ENCODE results near the gene EFHC2.

Gene EFHC2

GRCh38 chrX:44343412-44344141 is at the start of gene EFHC2:
Gene EFHC2, minus strand, starts transcription at chrX:44343672. Its CDS starts 84 bp downstream, at chrX:44343588.
- peak; percentile 33 for DNase-seq (ENCODE audit: low read depth)

- no peak for DNase-seq (ENCODE audit: low read depth)
Measured at GRCh38 chrX:44392767-44393166, 49.3 kb upstream of the EFHC2 start.

- no peak for DNase-seq (ENCODE audit: low read depth)
Measured at GRCh38 chrX:44384688-44385338, 41.3 kb upstream of the EFHC2 start.

- no peak for DNase-seq (ENCODE audit: low read depth)
Measured at GRCh38 chrX:44382871-44383270, 39.4 kb upstream of the EFHC2 start.

- no peak for DNase-seq (ENCODE audit: low read depth)
Measured at GRCh38 chrX:44352758-44353157, 9.3 kb upstream of the EFHC2 start.

GRCh38 chrX:44349561-44349960 is 6.1 kb upstream of the EFHC2 start:
- no peak for DNase-seq (ENCODE audit: low read depth)

- no peak for DNase-seq (ENCODE audit: low read depth)
Measured at GRCh38 chrX:44344687-44345086, 1.2 kb upstream of the EFHC2 start.

- DNase-seq (ENCODE audit: low read depth), result peak; percentile 43
Measured at GRCh38 chrX:44344194-44344593, 722 bp upstream of the EFHC2 start.

- DNase-seq (ENCODE audit: low read depth), result no peak
Measured at GRCh38 chrX:44342866-44343265, 606 bp downstream of the EFHC2 start.

GRCh38 chrX:44338361-44338760 is 5.1 kb downstream of the EFHC2 start:
- no peak for DNase-seq (ENCODE audit: low read depth)

- no peak for DNase-seq (ENCODE audit: low read depth)
Measured at GRCh38 chrX:44332437-44332836, 11.0 kb downstream of the EFHC2 start.

GRCh38 chrX:44330227-44330626 is 13.2 kb downstream of the EFHC2 start:
- no peak for DNase-seq (ENCODE audit: low read depth)

- no peak for DNase-seq (ENCODE audit: low read depth)
Measured at GRCh38 chrX:44319550-44319949, 23.9 kb downstream of the EFHC2 start.

GRCh38 chrX:44317181-44317580 is 26.3 kb downstream of the EFHC2 start:
- no peak for DNase-seq (ENCODE audit: low read depth)

- no peak for DNase-seq (ENCODE audit: low read depth)
Measured at GRCh38 chrX:44314808-44315207, 28.7 kb downstream of the EFHC2 start.

GRCh38 chrX:44314259-44314734 is 29.2 kb downstream of the EFHC2 start:
- DNase-seq (ENCODE audit: low read depth), result no peak

- no peak for DNase-seq (ENCODE audit: low read depth)
Measured at GRCh38 chrX:44312421-44312820, 31.1 kb downstream of the EFHC2 start.

GRCh38 chrX:44310227-44310626 is 33.2 kb downstream of the EFHC2 start:
- no peak for DNase-seq (ENCODE audit: low read depth)

- no peak for DNase-seq (ENCODE audit: low read depth)
Measured at GRCh38 chrX:44308869-44309268, 34.6 kb downstream of the EFHC2 start.

- no peak for DNase-seq (ENCODE audit: low read depth)
Measured at GRCh38 chrX:44306356-44306755, 37.1 kb downstream of the EFHC2 start.

- DNase-seq (ENCODE audit: low read depth), result no peak
Measured at GRCh38 chrX:44305921-44306320, 37.6 kb downstream of the EFHC2 start.

- DNase-seq (ENCODE audit: low read depth), result no peak
Measured at GRCh38 chrX:44303119-44303518, 40.4 kb downstream of the EFHC2 start.

GRCh38 chrX:44299177-44299576 is 44.3 kb downstream of the EFHC2 start:
- no peak for DNase-seq (ENCODE audit: low read depth)

Measured in activated gamma-delta T cell treated with anti-CD3 and anti-CD28 coated beads, Interleukin-2, amount 50 U/mL, for 16 hours (primary cell).